ENCODE data around the gene RTP3. TPM values are rescaled to one million over a fixed set of nuclear protein-coding genes. Genes with fewer than 3 reads are reported as not detected.

The RTP3 gene
- total and polyA plus RNA-seq, 2 of the 8 experiments (the other 6 are each of a cell fraction or from before 2014, with no cell fraction given), result 0.08 TPM; not detected in 1

DNA sequence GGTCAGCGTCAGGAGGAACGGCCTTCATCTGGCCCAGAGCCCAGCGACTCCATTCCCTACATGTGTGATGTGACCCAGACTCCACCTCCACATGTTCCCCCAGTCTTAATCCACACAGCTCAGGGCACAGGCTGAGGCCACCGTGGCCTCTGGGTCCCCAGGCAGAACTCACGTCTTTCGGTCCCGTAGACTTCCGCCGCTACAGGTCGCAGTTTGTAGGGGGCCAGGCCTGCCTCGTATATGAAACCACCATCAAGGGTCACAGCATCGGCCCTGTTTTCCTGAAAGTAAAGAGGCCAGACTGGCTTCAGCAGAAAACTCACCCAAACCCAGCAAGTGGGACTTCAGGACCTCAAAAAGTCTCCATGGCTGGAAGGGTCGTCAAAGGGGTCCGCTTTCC lies 41.7 kb upstream of the RTP3 start (continued):
- TF ChIP-seq, protein P1, sequence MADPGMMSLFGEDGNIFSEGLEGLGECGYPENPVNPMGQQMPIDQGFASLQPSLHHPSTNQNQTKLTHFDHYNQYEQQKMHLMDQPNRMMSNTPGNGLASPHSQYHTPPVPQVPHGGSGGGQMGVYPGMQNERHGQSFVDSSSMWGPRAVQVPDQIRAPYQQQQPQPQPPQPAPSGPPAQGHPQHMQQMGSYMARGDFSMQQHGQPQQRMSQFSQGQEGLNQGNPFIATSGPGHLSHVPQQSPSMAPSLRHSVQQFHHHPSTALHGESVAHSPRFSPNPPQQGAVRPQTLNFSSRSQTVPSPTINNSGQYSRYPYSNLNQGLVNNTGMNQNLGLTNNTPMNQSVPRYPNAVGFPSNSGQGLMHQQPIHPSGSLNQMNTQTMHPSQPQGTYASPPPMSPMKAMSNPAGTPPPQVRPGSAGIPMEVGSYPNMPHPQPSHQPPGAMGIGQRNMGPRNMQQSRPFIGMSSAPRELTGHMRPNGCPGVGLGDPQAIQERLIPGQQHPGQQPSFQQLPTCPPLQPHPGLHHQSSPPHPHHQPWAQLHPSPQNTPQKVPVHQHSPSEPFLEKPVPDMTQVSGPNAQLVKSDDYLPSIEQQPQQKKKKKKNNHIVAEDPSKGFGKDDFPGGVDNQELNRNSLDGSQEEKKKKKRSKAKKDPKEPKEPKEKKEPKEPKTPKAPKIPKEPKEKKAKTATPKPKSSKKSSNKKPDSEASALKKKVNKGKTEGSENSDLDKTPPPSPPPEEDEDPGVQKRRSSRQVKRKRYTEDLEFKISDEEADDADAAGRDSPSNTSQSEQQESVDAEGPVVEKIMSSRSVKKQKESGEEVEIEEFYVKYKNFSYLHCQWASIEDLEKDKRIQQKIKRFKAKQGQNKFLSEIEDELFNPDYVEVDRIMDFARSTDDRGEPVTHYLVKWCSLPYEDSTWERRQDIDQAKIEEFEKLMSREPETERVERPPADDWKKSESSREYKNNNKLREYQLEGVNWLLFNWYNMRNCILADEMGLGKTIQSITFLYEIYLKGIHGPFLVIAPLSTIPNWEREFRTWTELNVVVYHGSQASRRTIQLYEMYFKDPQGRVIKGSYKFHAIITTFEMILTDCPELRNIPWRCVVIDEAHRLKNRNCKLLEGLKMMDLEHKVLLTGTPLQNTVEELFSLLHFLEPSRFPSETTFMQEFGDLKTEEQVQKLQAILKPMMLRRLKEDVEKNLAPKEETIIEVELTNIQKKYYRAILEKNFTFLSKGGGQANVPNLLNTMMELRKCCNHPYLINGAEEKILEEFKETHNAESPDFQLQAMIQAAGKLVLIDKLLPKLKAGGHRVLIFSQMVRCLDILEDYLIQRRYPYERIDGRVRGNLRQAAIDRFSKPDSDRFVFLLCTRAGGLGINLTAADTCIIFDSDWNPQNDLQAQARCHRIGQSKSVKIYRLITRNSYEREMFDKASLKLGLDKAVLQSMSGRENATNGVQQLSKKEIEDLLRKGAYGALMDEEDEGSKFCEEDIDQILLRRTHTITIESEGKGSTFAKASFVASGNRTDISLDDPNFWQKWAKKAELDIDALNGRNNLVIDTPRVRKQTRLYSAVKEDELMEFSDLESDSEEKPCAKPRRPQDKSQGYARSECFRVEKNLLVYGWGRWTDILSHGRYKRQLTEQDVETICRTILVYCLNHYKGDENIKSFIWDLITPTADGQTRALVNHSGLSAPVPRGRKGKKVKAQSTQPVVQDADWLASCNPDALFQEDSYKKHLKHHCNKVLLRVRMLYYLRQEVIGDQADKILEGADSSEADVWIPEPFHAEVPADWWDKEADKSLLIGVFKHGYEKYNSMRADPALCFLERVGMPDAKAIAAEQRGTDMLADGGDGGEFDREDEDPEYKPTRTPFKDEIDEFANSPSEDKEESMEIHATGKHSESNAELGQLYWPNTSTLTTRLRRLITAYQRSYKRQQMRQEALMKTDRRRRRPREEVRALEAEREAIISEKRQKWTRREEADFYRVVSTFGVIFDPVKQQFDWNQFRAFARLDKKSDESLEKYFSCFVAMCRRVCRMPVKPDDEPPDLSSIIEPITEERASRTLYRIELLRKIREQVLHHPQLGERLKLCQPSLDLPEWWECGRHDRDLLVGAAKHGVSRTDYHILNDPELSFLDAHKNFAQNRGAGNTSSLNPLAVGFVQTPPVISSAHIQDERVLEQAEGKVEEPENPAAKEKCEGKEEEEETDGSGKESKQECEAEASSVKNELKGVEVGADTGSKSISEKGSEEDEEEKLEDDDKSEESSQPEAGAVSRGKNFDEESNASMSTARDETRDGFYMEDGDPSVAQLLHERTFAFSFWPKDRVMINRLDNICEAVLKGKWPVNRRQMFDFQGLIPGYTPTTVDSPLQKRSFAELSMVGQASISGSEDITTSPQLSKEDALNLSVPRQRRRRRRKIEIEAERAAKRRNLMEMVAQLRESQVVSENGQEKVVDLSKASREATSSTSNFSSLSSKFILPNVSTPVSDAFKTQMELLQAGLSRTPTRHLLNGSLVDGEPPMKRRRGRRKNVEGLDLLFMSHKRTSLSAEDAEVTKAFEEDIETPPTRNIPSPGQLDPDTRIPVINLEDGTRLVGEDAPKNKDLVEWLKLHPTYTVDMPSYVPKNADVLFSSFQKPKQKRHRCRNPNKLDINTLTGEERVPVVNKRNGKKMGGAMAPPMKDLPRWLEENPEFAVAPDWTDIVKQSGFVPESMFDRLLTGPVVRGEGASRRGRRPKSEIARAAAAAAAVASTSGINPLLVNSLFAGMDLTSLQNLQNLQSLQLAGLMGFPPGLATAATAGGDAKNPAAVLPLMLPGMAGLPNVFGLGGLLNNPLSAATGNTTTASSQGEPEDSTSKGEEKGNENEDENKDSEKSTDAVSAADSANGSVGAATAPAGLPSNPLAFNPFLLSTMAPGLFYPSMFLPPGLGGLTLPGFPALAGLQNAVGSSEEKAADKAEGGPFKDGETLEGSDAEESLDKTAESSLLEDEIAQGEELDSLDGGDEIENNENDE (IDR thresholded peaks at IDR 0.05; ENCODE audit: insufficient replicate concordance, low read length), result no peak
- no peak for TF ChIP-seq POU5F1 (IDR thresholded peaks at IDR 0.05; ENCODE audit: low read depth, low read length)
- TF ChIP-seq KDM1A (IDR thresholded peaks at IDR 0.05; ENCODE audit: borderline replicate concordance, low read length), result no peak
- TF ChIP-seq SAP30 (IDR thresholded peaks at IDR 0.05; ENCODE audit: insufficient read depth, insufficient replicate concordance, low read length), result no peak
